ENCODE measurements around the gene BEX2. TPM values are rescaled to one million over a fixed set of nuclear protein-coding genes. Genes with fewer than 3 reads are reported as not detected.

Gene BEX2
- total and polyA plus RNA-seq, 10 donors = 10.1 to 39.9 (median 17.9) TPM

DNA sequence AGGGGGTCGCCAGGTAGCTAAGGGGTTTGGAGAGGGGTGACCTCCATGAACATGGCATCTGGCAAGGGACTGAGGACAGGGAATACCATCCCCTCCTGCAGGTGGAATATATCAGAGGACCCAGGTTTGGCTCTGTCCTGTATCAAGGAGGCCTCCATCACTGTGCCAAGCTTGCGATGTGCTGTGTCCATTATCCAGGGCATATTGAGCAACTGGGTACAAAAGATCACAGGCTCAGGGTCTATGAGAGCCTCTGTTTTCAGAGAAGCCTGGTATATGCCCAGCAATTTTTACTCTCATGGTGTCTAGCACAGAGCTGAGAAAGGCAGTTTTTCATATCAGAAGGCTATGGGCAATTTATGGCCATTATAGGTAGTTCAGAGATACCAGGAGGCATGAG lies 17.7 kb downstream of the BEX2 start:
- Histone ChIP-seq H3K4me3 (no peak overlapping the region), H3K27me3 (replicated peaks in 1 of 7) (no peaks in the 10 kb centered on the region), H3K9me3 (peaks cover 0 to 21% (median 3%) of the 10 kb centered on the region in 8 donors), H3K4me1 (no peaks in the 10 kb centered on the region), H3K27ac (no peak overlapping the region), H3K36me3 (no peaks in the 10 kb centered on the region)
- TF ChIP-seq POLR2A (IDR thresholded peaks at IDR 0.05) (no peak), POLR2AphosphoS5 (IDR thresholded peaks at IDR 0.05) (no peak)
- TF ChIP-seq, protein P1, sequence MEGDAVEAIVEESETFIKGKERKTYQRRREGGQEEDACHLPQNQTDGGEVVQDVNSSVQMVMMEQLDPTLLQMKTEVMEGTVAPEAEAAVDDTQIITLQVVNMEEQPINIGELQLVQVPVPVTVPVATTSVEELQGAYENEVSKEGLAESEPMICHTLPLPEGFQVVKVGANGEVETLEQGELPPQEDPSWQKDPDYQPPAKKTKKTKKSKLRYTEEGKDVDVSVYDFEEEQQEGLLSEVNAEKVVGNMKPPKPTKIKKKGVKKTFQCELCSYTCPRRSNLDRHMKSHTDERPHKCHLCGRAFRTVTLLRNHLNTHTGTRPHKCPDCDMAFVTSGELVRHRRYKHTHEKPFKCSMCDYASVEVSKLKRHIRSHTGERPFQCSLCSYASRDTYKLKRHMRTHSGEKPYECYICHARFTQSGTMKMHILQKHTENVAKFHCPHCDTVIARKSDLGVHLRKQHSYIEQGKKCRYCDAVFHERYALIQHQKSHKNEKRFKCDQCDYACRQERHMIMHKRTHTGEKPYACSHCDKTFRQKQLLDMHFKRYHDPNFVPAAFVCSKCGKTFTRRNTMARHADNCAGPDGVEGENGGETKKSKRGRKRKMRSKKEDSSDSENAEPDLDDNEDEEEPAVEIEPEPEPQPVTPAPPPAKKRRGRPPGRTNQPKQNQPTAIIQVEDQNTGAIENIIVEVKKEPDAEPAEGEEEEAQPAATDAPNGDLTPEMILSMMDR (IDR thresholded peaks at IDR 0.05 in 8 of 11, conservative IDR thresholded peaks at IDR 0.05 in 3 of 11) = no peak
- no peak for DNase-seq
- 79 to 100% (median 86%) methylated on average over 1 to 2 of the region's 2 CpGs for WGBS, 5 donors
- intact Hi-C loops (cut with DNase I; ENCODE audit: low total_unique reads) = no loop called here

DNA sequence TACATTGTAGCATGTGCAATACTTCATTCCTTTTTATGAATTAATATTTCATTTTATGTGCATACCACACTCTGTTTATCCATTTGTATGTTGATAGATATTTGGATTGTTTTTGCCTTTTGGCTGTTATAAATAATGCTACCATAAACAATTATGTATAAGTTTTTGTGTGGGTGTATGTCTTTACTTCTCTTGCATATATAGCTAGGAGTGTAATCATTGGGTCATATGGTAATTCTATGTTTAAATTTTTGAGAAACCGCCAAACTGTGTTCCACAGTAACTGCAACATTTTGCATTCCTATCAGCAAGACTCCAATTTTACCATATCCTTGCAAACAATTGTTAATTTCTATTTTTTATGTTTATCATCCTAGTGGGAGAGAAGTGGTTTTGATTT lies 31.2 kb downstream of the BEX2 start:
- Histone ChIP-seq H3K27ac (no peak overlapping the region), H3K4me1 (peaks cover 0 to 5% (median 0%) of the 10 kb centered on the region in 6 donors), H3K4me3 (no peak overlapping the region), H3K9me3 (no peaks in the 10 kb centered on the region), H3K27me3 (replicated peaks in 1 of 7) (peaks cover 0 to 61% (median 11%) of the 10 kb centered on the region in 7 donors), H3K36me3 (no peaks in the 10 kb centered on the region)
- no peak for DNase-seq
- intact Hi-C loops (cut with DNase I; ENCODE audit: low total_unique reads) = no loop called here
- TF ChIP-seq, protein P1 (IDR thresholded peaks at IDR 0.05 in 8 of 11, conservative IDR thresholded peaks at IDR 0.05 in 3 of 11) = no peak
- no peak for TF ChIP-seq POLR2AphosphoS5 (IDR thresholded peaks at IDR 0.05)
- no peak for TF ChIP-seq POLR2A (IDR thresholded peaks at IDR 0.05)
- WGBS, 5 donors = 56 to 100% (median 89%) methylated on average over 1 of the region's 1 CpG

DNA sequence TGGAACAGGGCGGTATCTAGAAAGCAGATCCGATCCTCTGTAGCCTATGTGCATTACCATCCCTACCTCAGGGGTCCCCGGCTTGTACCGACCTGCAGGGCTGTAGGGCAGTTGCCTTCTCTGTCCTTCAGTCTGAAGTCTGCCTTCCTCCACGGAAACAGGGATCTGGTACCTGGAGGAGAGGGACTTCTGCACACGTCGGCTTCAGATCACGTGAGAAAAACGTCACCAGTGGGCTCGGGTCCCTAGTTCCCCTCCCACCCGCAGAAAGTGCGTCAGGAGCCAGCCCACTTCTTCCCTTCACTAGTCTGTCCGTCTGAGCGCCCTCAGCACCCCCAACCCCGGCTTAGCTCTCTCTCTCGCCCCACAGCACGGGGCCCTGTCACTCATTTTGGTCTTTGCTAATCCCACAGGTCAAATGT lies 34.2 kb downstream of the BEX2 start, which contains the start of gene TCEAL5:
Gene TCEAL5, minus strand, starts transcription at position 170 of the 422 bp plus-strand sequence. CDS start 2,187 bp downstream, outside the sequence.
- peak; percentile 41 for DNase-seq
- Histone ChIP-seq H3K4me3 (peak within 1 kb of the TSS in 1 of 8 donors; percentile 23), H3K27me3 (replicated peaks in 1 of 7) (peaks cover 0 to 62% (median 9%) of the 10 kb centered on the region in 7 donors), H3K9me3 (no peaks in the 10 kb centered on the region), H3K36me3 (no peaks in the 10 kb centered on the region), H3K27ac (no peak within 1 kb of the TSS), H3K4me1 (peaks cover 0 to 5% (median 0%) of the 10 kb centered on the region in 6 donors)
- TF ChIP-seq POLR2AphosphoS5 (IDR thresholded peaks at IDR 0.05) = no peak
- TF ChIP-seq POLR2A (IDR thresholded peaks at IDR 0.05) = no peak
- TF ChIP-seq, protein P1 (IDR thresholded peaks at IDR 0.05 in 8 of 11, conservative IDR thresholded peaks at IDR 0.05 in 3 of 11) = no peak
- WGBS, 5 donors = 1 to 30% (median 2%) methylated on average over 6 to 17 of the region's 17 CpGs
- intact Hi-C loops (cut with DNase I; ENCODE audit: low total_unique reads) = no loop called here

DNA sequence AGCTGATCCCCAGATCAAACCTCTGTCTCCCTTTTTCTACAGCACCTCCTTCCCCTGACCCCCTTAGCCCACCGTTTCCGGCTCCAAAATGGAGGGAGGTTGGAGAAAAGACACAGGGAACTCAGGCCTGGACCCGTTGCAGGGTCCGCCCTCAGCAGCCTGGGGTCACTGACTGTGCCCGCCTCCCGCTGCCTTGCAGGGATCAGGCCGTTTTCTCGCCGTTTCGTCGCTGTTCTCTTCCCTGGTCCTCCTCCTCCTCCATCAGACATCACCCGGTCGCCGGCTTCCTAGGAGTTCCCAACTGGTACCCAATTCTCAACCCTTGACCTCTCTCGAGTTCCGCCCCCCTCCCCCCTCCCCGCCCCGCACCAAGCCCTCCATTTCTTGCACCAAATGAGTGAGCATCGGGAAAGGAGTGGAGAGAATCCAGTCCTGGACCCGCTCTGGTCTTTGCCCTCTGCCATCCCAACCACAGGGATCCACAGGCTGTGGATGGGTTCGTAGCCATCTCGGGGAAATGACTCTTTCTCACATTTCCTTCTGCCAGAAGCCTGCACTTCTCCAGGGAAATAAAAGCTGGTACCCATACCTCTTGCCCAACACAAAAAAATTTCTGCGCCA lies 34.7 kb downstream of the BEX2 start:
- Histone ChIP-seq H3K4me1 (peaks cover 0 to 5% (median 0%) of the 10 kb centered on the region in 6 donors), H3K36me3 (no peaks in the 10 kb centered on the region), H3K9me3 (no peaks in the 10 kb centered on the region), H3K27me3 (replicated peaks in 1 of 7) (peaks cover 0 to 58% (median 8%) of the 10 kb centered on the region in 7 donors), H3K4me3 (peak overlapping the region in 1 of 8 donors; percentile 23), H3K27ac (no peak overlapping the region)
- intact Hi-C loops (cut with DNase I; ENCODE audit: low total_unique reads) = no loop called here
- DNase-seq = peak; percentile 55
- no peak for TF ChIP-seq POLR2AphosphoS5 (IDR thresholded peaks at IDR 0.05)
- TF ChIP-seq POLR2A (IDR thresholded peaks at IDR 0.05) = no peak
- TF ChIP-seq, protein P1 (IDR thresholded peaks at IDR 0.05 in 8 of 11, conservative IDR thresholded peaks at IDR 0.05 in 3 of 11) = no peak
- 14 to 37% (median 18%) methylated on average over 18 to 23 of the region's 23 CpGs for WGBS, 5 donors

All from spleen (tissue), 11 donors.